GM21825 (cell line): ENCODE measurements around the gene IGIP.
"Not testable (repeated sequence)": the region's sequence is repeated elsewhere in the genome, so short reads cannot be mapped to it uniquely, and the experiment has no call there.

Experiments used
- ATAC-seq: cut with Tn5 transposase; IDR thresholded peaks from one replicate; pipeline ENCODE4 v1.9.1; 2021; ENCODE audit warnings: mild to moderate bottlenecking, moderate library complexity; ENCODE audit not compliant: unreplicated experiment

The IGIP gene

GRCh38 chr5:140140435-140140834 lies 14.7 kb downstream of the IGIP start:
- ATAC-seq: no peak

GRCh38 chr5:140141241-140141640 lies 15.5 kb downstream of the IGIP start:
- ATAC-seq: no peak

GRCh38 chr5:140142246-140142645 lies 16.5 kb downstream of the IGIP start:
- no peak for ATAC-seq

GRCh38 chr5:140142856-140143255 lies 17.1 kb downstream of the IGIP start:
- no peak for ATAC-seq

DNA sequence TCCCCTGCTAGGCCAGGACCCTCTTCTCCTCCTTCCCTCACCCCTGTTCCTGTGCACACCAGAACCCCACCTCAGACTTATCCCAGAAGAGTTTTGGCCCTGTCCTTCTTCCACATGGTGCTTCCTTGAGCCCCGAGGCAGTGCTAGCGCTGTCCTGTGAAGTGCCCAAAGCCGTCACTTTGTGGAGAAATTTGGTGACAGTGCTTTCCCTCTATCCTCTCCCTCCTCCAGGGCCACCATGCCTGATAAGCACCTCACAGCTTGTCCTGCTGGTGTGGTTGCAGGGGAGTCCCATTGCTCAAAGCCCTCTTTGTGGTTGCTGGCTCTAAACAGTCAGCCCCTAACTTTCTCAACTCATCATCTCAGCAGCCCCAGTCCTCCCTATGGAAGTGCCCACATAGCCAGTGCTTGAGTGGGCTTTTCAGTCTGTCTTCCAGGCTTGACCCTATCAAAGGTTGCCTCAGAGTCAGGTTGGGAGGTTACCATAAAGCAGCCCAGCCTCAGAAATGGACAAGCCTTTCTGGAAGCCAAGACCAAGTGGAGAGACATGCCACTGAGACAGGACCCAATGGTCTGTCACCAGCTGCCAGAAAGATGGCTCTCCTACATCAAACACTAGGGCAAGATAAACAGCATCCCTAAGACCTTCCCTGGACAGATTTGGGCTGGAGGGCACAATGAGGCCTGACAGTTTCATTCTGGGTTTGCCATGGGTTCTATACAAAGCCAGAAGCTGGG lies 18.0 kb downstream of the IGIP start:
- ATAC-seq: no peak

- ATAC-seq: no peak
These were observed 19.5 kb downstream of the IGIP start for GRCh38 chr5:140145256-140145655.

- peak; percentile 61 for ATAC-seq
These were observed 20.2 kb downstream of the IGIP start for GRCh38 chr5:140145818-140146522.

- no peak for ATAC-seq
These were observed 20.7 kb downstream of the IGIP start for GRCh38 chr5:140146523-140146842.

GRCh38 chr5:140147460-140147859 lies 21.7 kb downstream of the IGIP start:
- no peak for ATAC-seq

GRCh38 chr5:140148508-140148907 lies 22.8 kb downstream of the IGIP start:
- ATAC-seq: no peak

DNA sequence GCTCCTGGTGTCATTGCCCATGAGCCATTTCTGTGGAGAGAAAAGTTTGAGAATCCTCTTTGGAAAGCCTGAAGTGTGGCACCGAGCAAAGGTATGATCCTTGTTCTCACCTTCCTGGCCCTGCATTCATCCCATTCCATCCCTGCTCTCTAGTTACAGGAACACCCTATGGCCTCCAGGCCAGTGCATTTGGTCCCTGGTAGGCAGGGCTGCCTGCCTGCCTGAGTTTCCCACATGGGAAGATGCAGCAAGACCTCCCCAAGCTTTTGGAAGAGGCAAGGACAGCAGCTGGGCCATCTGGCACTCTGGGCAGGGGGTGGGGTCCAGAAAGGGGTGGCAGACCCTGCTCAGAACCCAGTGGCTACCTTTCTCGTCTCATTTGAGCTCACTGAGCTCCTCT lies 24.5 kb downstream of the IGIP start:
- ATAC-seq: no peak

- no peak for ATAC-seq
These were observed 25.6 kb downstream of the IGIP start for GRCh38 chr5:140151144-140152021.

- ATAC-seq: no peak
These were observed 26.6 kb downstream of the IGIP start for GRCh38 chr5:140152022-140152999.

- no peak for ATAC-seq
These were observed 27.5 kb downstream of the IGIP start for GRCh38 chr5:140153255-140153654.

DNA sequence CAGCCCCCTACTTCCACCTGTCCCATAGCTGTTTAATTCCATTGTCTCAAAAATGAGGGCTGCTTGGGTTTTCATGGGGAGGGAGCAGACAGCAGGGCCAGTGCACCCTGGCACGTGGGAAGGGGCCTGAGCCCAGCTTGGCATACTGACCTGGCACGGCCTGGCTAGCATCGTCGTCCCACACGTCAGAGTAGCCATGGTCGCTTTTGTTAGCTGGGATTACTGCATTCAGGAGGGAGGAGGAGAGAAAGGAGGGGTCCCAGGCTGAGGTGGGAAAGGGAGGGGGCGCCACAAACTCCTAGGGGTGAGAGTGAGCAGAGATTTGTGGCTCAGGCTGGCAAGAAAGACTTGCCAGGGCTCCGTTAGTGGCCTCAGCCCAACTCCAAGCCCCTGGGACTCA lies 28.2 kb downstream of the IGIP start:
- no peak for ATAC-seq

- ATAC-seq: not testable (repeated sequence)
These were observed 29.1 kb downstream of the IGIP start for GRCh38 chr5:140154710-140155381.

- ATAC-seq: peak; percentile 92
These were observed 31.5 kb downstream of the IGIP start for GRCh38 chr5:140157032-140157781.

- ATAC-seq: no peak
These were observed 33.5 kb downstream of the IGIP start for GRCh38 chr5:140159014-140159927.
